A549 treated with ZK216348 at 1 μM for 4 hours (cell line): ENCODE data around the gene POU3F4. TPM values are rescaled to one million over a fixed set of nuclear protein-coding genes. Genes with fewer than 3 reads are reported as not detected.

Experiments
- total RNA-seq: library from RNA; stranded (reverse); fragments of 200-300 nt; extraction: Qiagen RNA extraction; gene quantifications from 5 replicates; pipeline ENCODE4 v1.2.3, GENCODE V29; 2022; ENCODE audit warnings: low read depth

Gene POU3F4
- total RNA-seq: not detected in 5 replicates

GRCh38 chrX:83508006-83508405 is at the start of gene POU3F4:
Gene POU3F4, plus strand, starts transcription at chrX:83508290. Its CDS starts 35 bp downstream, at chrX:83508325.

